PC-3 (cell line): Measurements from ENCODE around the gene PLXNB1. TPM values are rescaled to one million over a fixed set of nuclear protein-coding genes. Genes with fewer than 3 reads are reported as not detected.

Source experiments
- ATAC-seq: fragments of 200-7000 bp; cut with Tn5 transposase; 2 replicates; pipeline ENCODE4 v1.9.1; 2020; ENCODE audit warnings: mild to moderate bottlenecking, moderate library complexity
- BruUV-seq: library from RNA; stranded (reverse); fragments of 400-500 nt; replicated peaks from 2 replicates; lab custom pipeline; 2021; lab: Mats Ljungman, UMichigan
- CTCF ChIA-PET: fragments of 300-600 bp; sonication (Branson Sonifier 250); formaldehyde crosslinking; loops from one replicate; lab custom pipeline; 2022; ENCODE audit warnings: antibody characterized with exemption; lab: Charles Lee
- POLR2A ChIA-PET: fragments of 300-600 bp; sonication (Branson Sonifier 250); formaldehyde crosslinking; loops from one replicate; lab custom pipeline; 2022; ENCODE audit warnings: antibody characterized with exemption; ENCODE audit not compliant: unreplicated experiment; lab: Charles Lee
- DNase-seq: peaks from one replicate; pipeline ENCODE4 v3.0.0-alpha.2; 2015
- H2AFZ ChIP-seq: fragments of 300-600 bp; sonication (generic); 2 replicates; pipeline ENCODE4 v1.6.0; 2016; ENCODE audit warnings: antibody characterized with exemption, low read length
- H3F3A ChIP-seq: fragments of 300-600 bp; sonication (generic); one replicate; pipeline ENCODE4 v1.6.0; 2017; ENCODE audit warnings: antibody characterized with exemption, low read length, control low read depth, mild to moderate bottlenecking; ENCODE audit not compliant: unreplicated experiment
- H3K27ac ChIP-seq: fragments of 300-600 bp; sonication (generic); 2 replicates; pipeline ENCODE4 v1.5.1; 2016; ENCODE audit warnings: mild to moderate bottlenecking, low read length
- H3K27me3 ChIP-seq: fragments of 300-600 bp; sonication (generic); 2 replicates; pipeline ENCODE4 v1.6.1; 2016; ENCODE audit warnings: low read length, mixed read lengths
- H3K36me3 ChIP-seq: fragments of 300-600 bp; sonication (generic); 2 replicates; pipeline ENCODE4 v1.6.1; 2016; ENCODE audit warnings: low read depth, mixed run types, low read length, mixed read lengths
- H3K4me1 ChIP-seq: fragments of 300-600 bp; sonication (generic); 2 replicates; pipeline ENCODE4 v1.5.1; 2016; ENCODE audit warnings: low read length; ENCODE audit not compliant: insufficient read depth
- H3K4me2 ChIP-seq: fragments of 300-600 bp; sonication (generic); 2 replicates; pipeline ENCODE4 v1.6.0; 2016; ENCODE audit warnings: low read length
- H3K4me3 ChIP-seq: fragments of 300-600 bp; sonication (generic); 2 replicates; pipeline ENCODE4 v1.5.1; 2016; ENCODE audit warnings: mild to moderate bottlenecking, low read length, mixed read lengths
- H3K79me2 ChIP-seq: fragments of 300-600 bp; sonication (generic); 2 replicates; pipeline ENCODE4 v1.6.1; 2017; ENCODE audit warnings: low read length, mixed read lengths
- H3K9ac ChIP-seq: fragments of 300-600 bp; sonication (generic); 2 replicates; pipeline ENCODE4 v1.6.0; 2016; ENCODE audit warnings: mild to moderate bottlenecking, low read length
- H3K9me2 ChIP-seq: fragments of 300-600 bp; sonication (generic); replicated peaks from 2 replicates; pipeline ENCODE4 v1.6.1; 2016; ENCODE audit warnings: mixed run types, low read length, mixed read lengths
- H3K9me3 ChIP-seq: fragments of 300-600 bp; sonication (generic); 2 replicates; pipeline ENCODE4 v1.6.1; 2016; ENCODE audit warnings: low read length, mixed read lengths
- H4K20me1 ChIP-seq: fragments of 300-600 bp; sonication (generic); 2 replicates; pipeline ENCODE4 v1.6.1; 2016; ENCODE audit warnings: low read length, mixed read lengths
- CTCF ChIP-seq: fragments of 300-600 bp; sonication (generic); conservative IDR thresholded peaks from 2 replicates; pipeline ENCODE4 v1.5.1; 2017; ENCODE audit warnings: antibody characterized with exemption, low read depth, mild to moderate bottlenecking, low read length
- EZH2 ChIP-seq: fragments of 300-600 bp; sonication (generic); IDR thresholded peaks from one replicate; pipeline ENCODE4 v1.6.1; 2017; ENCODE audit warnings: antibody characterized with exemption, mild to moderate bottlenecking, low read length; ENCODE audit not compliant: unreplicated experiment
- EZH2phosphoT487 ChIP-seq: fragments of 300-600 bp; sonication (generic); IDR thresholded peaks from 2 replicates; pipeline ENCODE4 v1.6.1; 2018; ENCODE audit warnings: mild to moderate bottlenecking, antibody characterized with exemption, low read length, borderline replicate concordance
- intact Hi-C: fragments of 100-400 bp; cut with micrococcal nuclease; formaldehyde crosslinking; loops from 2 replicates; pipeline ENCODE4 v1.9.0; 2023
- total RNA-seq: library from RNA; depleted of rRNA; stranded (reverse); fragments of >200 nt; gene quantifications from 2 replicates; pipeline ENCODE4 v1.2.3, GENCODE V29; 2014

Gene PLXNB1
- total RNA-seq, 1 experiment from 2014 or later, result 35.4 TPM

GRCh38 chr3:48477959-48478520 lies 48.2 kb upstream of the PLXNB1 start:
- ATAC-seq (no peak), DNase-seq (no peak)
- H4K20me1 ChIP-seq, result no peaks in the 10 kb centered on the region
- H3K9ac ChIP-seq, result no peak overlapping the region
- H3K27ac ChIP-seq, result no peak overlapping the region
- H3K36me3 ChIP-seq, result no peaks in the 10 kb centered on the region
- POLR2A ChIA-PET, result no interaction called here
- H3K4me3 ChIP-seq, result no peak overlapping the region
- BruUV-seq, result no TSS peak
- CTCF ChIA-PET, result no interaction called here
- H3K4me2 ChIP-seq, result no peak overlapping the region
- no peak overlapping the region for H2AFZ ChIP-seq
- peaks cover 6% of the 10 kb centered on the region for H3F3A ChIP-seq
- H3K9me2 ChIP-seq, result no peaks in the 10 kb centered on the region
- intact Hi-C loops, result no loop called here
- H3K79me2 ChIP-seq, result no peaks in the 10 kb centered on the region
- H3K9me3 ChIP-seq, result no peaks in the 10 kb centered on the region
- H3K4me1 ChIP-seq, result peaks cover 7% of the 10 kb centered on the region
- H3K27me3 ChIP-seq, result no peaks in the 10 kb centered on the region
- TF ChIP-seq EZH2phosphoT487 (no peak), EZH2 (no peak), CTCF (no peak)

- CTCF ChIA-PET, result no interaction called here
- BruUV-seq, result no TSS peak
- ATAC-seq, result no peak
These were observed 46.7 kb upstream of the PLXNB1 start for GRCh38 chr3:48476426-48477053.

More at GRCh38 chr3:48476426-48477053, 46.7 kb upstream of the PLXNB1 start:
- H3K9ac ChIP-seq, result no peak overlapping the region
- peaks cover 20% of the 10 kb centered on the region for H3K4me1 ChIP-seq
- intact Hi-C loops, result no loop called here
- no peaks in the 10 kb centered on the region for H3K27me3 ChIP-seq
- peaks cover 6% of the 10 kb centered on the region for H3F3A ChIP-seq
- no peak overlapping the region for H2AFZ ChIP-seq
- H3K4me3 ChIP-seq, result no peak overlapping the region
- no peaks in the 10 kb centered on the region for H3K36me3 ChIP-seq
- no peak for DNase-seq
- no peak overlapping the region for H3K4me2 ChIP-seq
- no peaks in the 10 kb centered on the region for H3K9me3 ChIP-seq
- no peak overlapping the region for H3K27ac ChIP-seq
- POLR2A ChIA-PET, result no interaction called here
- TF ChIP-seq CTCF, result no peak
- TF ChIP-seq EZH2, result no peak
- TF ChIP-seq EZH2phosphoT487, result no peak
- H4K20me1 ChIP-seq, result no peaks in the 10 kb centered on the region
- H3K9me2 ChIP-seq, result no peaks in the 10 kb centered on the region
- H3K79me2 ChIP-seq, result peaks cover 13% of the 10 kb centered on the region
